Tibial nerve (tissue), 4 donors: ENCODE data around the gene AEBP1. TPM values are rescaled to one million over a fixed set of nuclear protein-coding genes. Genes with fewer than 3 reads are reported as not detected.

ENCODE experiments used
- DNase-seq, 2 donors: peaks; one replicate each; pipeline ENCODE4 v3.0.0-alpha.2; 2019; ENCODE audit warnings: low spot score in 2 of 2
- H3K27ac ChIP-seq, 4 donors: fragments of 200-600 bp; sonication (generic) in 3 of 4; one replicate each; pipeline ENCODE4 v1.5.1; 2017 to 2019; ENCODE audit warnings: mild to moderate bottlenecking in 1 of 4
- H3K27me3 ChIP-seq, 2 donors: fragments of 200-600 bp; sonication (generic) in 1 of 2; one replicate each; pipeline versions ENCODE4 v1.5.1 to v1.6.0; 2017 to 2019
- H3K36me3 ChIP-seq, 3 donors: fragments of 200-600 bp; sonication (generic); one replicate each; pipeline ENCODE4 v1.5.1; 2018 to 2019
- H3K4me1 ChIP-seq, 4 donors: fragments of 200-600 bp; sonication (generic) in 3 of 4; one replicate each; pipeline ENCODE4 v1.5.1; 2017 to 2019
- H3K4me3 ChIP-seq, 4 donors: fragments of 200-600 bp; sonication (generic) in 3 of 4; one replicate each; pipeline ENCODE4 v1.5.1; 2017 to 2019; ENCODE audit warnings: mild to moderate bottlenecking in 1 of 4, moderate library complexity in 1 of 4
- H3K9me3 ChIP-seq, 4 donors: fragments of 200-600 bp; sonication (generic) in 3 of 4; one replicate each; pipeline ENCODE4 v1.5.1; 2017 to 2019
- CTCF ChIP-seq, 5 experiments: fragments of 200-600 bp in 3 of 5; fragments of 450-650 bp in 2 of 5; sonication (generic) in 3 of 5; IDR thresholded peaks; one replicate each; pipeline ENCODE4 v1.5.1; 2016 to 2019; ENCODE audit warnings: antibody characterized with exemption in 5 of 5, mild to moderate bottlenecking in 3 of 5, moderate library complexity in 2 of 5
- EP300 ChIP-seq, 2 donors: sonication (generic); formaldehyde crosslinking; IDR thresholded peaks; one replicate each; pipeline ENCODE4 v1.6.1; 2017; ENCODE audit warnings: antibody characterized with exemption in 2 of 2, mild to moderate bottlenecking in 1 of 2
- POLR2A ChIP-seq, 2 donors: fragments of 450-650 bp; IDR thresholded peaks; one replicate each; pipeline ENCODE4 v1.6.1; 2017; ENCODE audit warnings: antibody characterized with exemption in 2 of 2, mild to moderate bottlenecking in 2 of 2, moderate library complexity in 2 of 2
- WGBS, 2 donors: methylation state at CpG; one replicate each; pipeline ENCODE4 v1.1.5; 2018; 5-methylcytosine and 5-hydroxymethylcytosine counted together
- total RNA-seq, 4 donors: library from RNA; depleted of rRNA; stranded (reverse); fragments of >200 nt; gene quantifications; one replicate each; pipeline ENCODE4 v1.1.0, GENCODE V29; 2016

AEBP1 gene
- total RNA-seq, 4 donors from 2014 or later, result 142 to 440 (median 264) TPM

GRCh38 chr7:44062180-44062902 is 41.8 kb upstream of the AEBP1 start:
- Histone ChIP-seq H3K4me1 (peaks cover 0 to 36% (median 17%) of the 10 kb centered on the region in 4 donors), H3K27ac (no peak overlapping the region), H3K27me3 (no peaks in the 10 kb centered on the region), H3K36me3 (peaks cover 5 to 54% (median 36%) of the 10 kb centered on the region in 3 donors), H3K4me3 (no peak overlapping the region), H3K9me3 (no peaks in the 10 kb centered on the region)
- WGBS, 2 donors, result 77 to 91% methylated on average over 4 to 6 of the region's 11 CpGs
- TF ChIP-seq CTCF (IDR thresholded peaks at IDR 0.05), result no peak
- TF ChIP-seq POLR2A (IDR thresholded peaks at IDR 0.05), result no peak
- peak in 1 of 2 donors; percentile 13 for DNase-seq

- DNase-seq, result no peak
- H3K27ac ChIP-seq, result no peak overlapping the region
- no peaks in the 10 kb centered on the region for H3K9me3 ChIP-seq
- no peak for TF ChIP-seq POLR2A (IDR thresholded peaks at IDR 0.05)
- TF ChIP-seq CTCF (IDR thresholded peaks at IDR 0.05), result no peak
- no peak for TF ChIP-seq EP300 (IDR thresholded peaks at IDR 0.05)
- WGBS, 2 donors, result 62 to 63% methylated on average over 3 of the region's 3 CpGs
- H3K36me3 ChIP-seq, result peaks cover 2 to 48% (median 31%) of the 10 kb centered on the region in 3 donors
- H3K4me1 ChIP-seq, result peaks cover 0 to 36% (median 17%) of the 10 kb centered on the region in 4 donors
- no peak overlapping the region for H3K4me3 ChIP-seq
- H3K27me3 ChIP-seq, result no peaks in the 10 kb centered on the region
Measured at GRCh38 chr7:44062903-44063295, 41.2 kb upstream of the AEBP1 start.

GRCh38 chr7:44063547-44063893 is 40.6 kb upstream of the AEBP1 start:
- no peak for DNase-seq
- Histone ChIP-seq H3K27ac (no peak overlapping the region), H3K9me3 (no peaks in the 10 kb centered on the region), H3K36me3 (peaks cover 2 to 42% (median 25%) of the 10 kb centered on the region in 3 donors), H3K4me1 (peaks cover 0 to 36% (median 17%) of the 10 kb centered on the region in 4 donors), H3K27me3 (no peaks in the 10 kb centered on the region), H3K4me3 (no peak overlapping the region)
- TF ChIP-seq POLR2A (IDR thresholded peaks at IDR 0.05) (no peak), CTCF (IDR thresholded peaks at IDR 0.05) (no peak)
- WGBS, 2 donors, result 40 to 43% methylated on average over 10 of the region's 10 CpGs

- H3K36me3 ChIP-seq, result peaks cover 2 to 37% (median 19%) of the 10 kb centered on the region in 3 donors
- H3K9me3 ChIP-seq, result no peaks in the 10 kb centered on the region
- no peak for TF ChIP-seq CTCF (IDR thresholded peaks at IDR 0.05)
- no peak for TF ChIP-seq EP300 (IDR thresholded peaks at IDR 0.05)
- no peak overlapping the region for H3K4me3 ChIP-seq
- H3K27ac ChIP-seq, result no peak overlapping the region
- peaks cover 0 to 36% (median 17%) of the 10 kb centered on the region in 4 donors for H3K4me1 ChIP-seq
- 36 to 49% methylated on average over 14 to 16 of the region's 16 CpGs for WGBS, 2 donors
- DNase-seq, result no peak
- no peaks in the 10 kb centered on the region for H3K27me3 ChIP-seq
Measured at GRCh38 chr7:44063894-44064651, 40.1 kb upstream of the AEBP1 start.

GRCh38 chr7:44064791-44065430 is 39.2 kb upstream of the AEBP1 start:
- WGBS, 2 donors, result 14 to 22% methylated on average over 8 to 17 of the region's 33 CpGs
- Histone ChIP-seq H3K4me3 (no peak overlapping the region), H3K27ac (no peak overlapping the region), H3K27me3 (no peaks in the 10 kb centered on the region), H3K36me3 (peaks cover 0 to 28% (median 11%) of the 10 kb centered on the region in 3 donors), H3K9me3 (no peaks in the 10 kb centered on the region), H3K4me1 (peaks cover 0 to 36% (median 17%) of the 10 kb centered on the region in 4 donors)
- DNase-seq, result no peak
- TF ChIP-seq POLR2A (IDR thresholded peaks at IDR 0.05), result no peak
- no peak for TF ChIP-seq EP300 (IDR thresholded peaks at IDR 0.05)
- no peak for TF ChIP-seq CTCF (IDR thresholded peaks at IDR 0.05)
